ENCODE results near the gene AFDN.
A peak's percentile ranks its signal among the peaks of the same experiment; 100 is the strongest.

Gene AFDN, protein sequence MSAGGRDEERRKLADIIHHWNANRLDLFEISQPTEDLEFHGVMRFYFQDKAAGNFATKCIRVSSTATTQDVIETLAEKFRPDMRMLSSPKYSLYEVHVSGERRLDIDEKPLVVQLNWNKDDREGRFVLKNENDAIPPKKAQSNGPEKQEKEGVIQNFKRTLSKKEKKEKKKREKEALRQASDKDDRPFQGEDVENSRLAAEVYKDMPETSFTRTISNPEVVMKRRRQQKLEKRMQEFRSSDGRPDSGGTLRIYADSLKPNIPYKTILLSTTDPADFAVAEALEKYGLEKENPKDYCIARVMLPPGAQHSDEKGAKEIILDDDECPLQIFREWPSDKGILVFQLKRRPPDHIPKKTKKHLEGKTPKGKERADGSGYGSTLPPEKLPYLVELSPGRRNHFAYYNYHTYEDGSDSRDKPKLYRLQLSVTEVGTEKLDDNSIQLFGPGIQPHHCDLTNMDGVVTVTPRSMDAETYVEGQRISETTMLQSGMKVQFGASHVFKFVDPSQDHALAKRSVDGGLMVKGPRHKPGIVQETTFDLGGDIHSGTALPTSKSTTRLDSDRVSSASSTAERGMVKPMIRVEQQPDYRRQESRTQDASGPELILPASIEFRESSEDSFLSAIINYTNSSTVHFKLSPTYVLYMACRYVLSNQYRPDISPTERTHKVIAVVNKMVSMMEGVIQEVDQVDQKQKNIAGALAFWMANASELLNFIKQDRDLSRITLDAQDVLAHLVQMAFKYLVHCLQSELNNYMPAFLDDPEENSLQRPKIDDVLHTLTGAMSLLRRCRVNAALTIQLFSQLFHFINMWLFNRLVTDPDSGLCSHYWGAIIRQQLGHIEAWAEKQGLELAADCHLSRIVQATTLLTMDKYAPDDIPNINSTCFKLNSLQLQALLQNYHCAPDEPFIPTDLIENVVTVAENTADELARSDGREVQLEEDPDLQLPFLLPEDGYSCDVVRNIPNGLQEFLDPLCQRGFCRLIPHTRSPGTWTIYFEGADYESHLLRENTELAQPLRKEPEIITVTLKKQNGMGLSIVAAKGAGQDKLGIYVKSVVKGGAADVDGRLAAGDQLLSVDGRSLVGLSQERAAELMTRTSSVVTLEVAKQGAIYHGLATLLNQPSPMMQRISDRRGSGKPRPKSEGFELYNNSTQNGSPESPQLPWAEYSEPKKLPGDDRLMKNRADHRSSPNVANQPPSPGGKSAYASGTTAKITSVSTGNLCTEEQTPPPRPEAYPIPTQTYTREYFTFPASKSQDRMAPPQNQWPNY (N-terminal part only)

GRCh38 chr6:167826896-167827582 lies at the start of gene AFDN:
Gene AFDN (plus strand): TSS chr6:167826911. CDS start chr6:167827133, 222 bp downstream.
- Mint-ChIP-seq H3K36me3 (peaks cover 4% of the 10 kb centered on the region), H3K4me3 (peak within 1 kb of the TSS; percentile 79), H3K27ac (peak within 1 kb of the TSS; percentile 75), H3K9me3 (no peaks in the 10 kb centered on the region), H3K27me3 (peaks cover 54% of the 10 kb centered on the region), H3K4me1 (peaks cover 52% of the 10 kb centered on the region)
- DNase-seq = peak; percentile 48
- CTCF ChIA-PET = no interaction called here

DNA sequence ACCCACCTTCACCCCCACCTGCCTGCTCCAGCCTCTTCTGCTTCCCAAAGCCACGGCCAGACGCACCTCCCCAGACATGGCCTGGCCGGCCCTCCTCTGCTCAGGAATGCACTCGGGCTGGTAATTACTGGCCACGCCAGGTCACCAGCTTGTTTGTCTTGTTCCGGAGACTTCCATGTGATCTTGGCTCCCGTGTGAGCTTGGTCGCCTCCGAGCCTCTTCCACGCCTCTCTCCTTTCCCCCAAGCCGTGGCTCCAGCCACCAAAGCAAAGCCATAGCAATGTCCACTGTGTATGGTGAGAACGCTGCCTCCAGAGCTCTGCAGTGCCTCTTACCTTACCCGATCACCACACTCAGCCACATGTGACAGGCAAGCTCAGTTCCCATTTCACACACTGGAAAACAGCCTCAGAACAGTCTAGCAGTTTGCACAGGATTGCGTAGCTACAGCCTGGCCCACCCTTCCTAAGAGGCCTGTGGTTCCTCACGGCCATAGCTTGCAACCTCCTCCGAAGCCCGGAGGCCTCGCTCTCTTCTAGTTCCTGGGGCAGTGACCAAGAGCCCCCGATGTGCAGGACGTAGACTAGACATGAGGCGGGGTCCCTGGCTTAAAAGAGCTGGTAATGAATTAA lies 48.1 kb upstream of the AFDN start:
- DNase-seq = no peak
- Mint-ChIP-seq H3K4me3 (no peak overlapping the region), H3K27ac (no peak overlapping the region), H3K27me3 (peaks cover 29% of the 10 kb centered on the region), H3K36me3 (no peaks in the 10 kb centered on the region), H3K4me1 (no peaks in the 10 kb centered on the region), H3K9me3 (no peaks in the 10 kb centered on the region)
- CTCF ChIA-PET = no interaction called here

- H3K27me3 Mint-ChIP-seq = peaks cover 29% of the 10 kb centered on the region
- H3K4me3 Mint-ChIP-seq = no peak overlapping the region
- no peaks in the 10 kb centered on the region for H3K4me1 Mint-ChIP-seq
- CTCF ChIA-PET = no interaction called here
- no peaks in the 10 kb centered on the region for H3K36me3 Mint-ChIP-seq
- H3K9me3 Mint-ChIP-seq = no peaks in the 10 kb centered on the region
- no peak overlapping the region for H3K27ac Mint-ChIP-seq
- DNase-seq = no peak
Observed at GRCh38 chr6:167779129-167779992, 47.4 kb upstream of the AFDN start.

- DNase-seq = no peak
- H3K27ac Mint-ChIP-seq = no peak overlapping the region
- no peak overlapping the region for H3K4me3 Mint-ChIP-seq
- no peaks in the 10 kb centered on the region for H3K36me3 Mint-ChIP-seq
- no peaks in the 10 kb centered on the region for H3K9me3 Mint-ChIP-seq
- no peaks in the 10 kb centered on the region for H3K4me1 Mint-ChIP-seq
- CTCF ChIA-PET = no interaction called here
- peaks cover 32% of the 10 kb centered on the region for H3K27me3 Mint-ChIP-seq
Observed at GRCh38 chr6:167779993-167780655, 46.6 kb upstream of the AFDN start.

- Mint-ChIP-seq H3K27me3 (peaks cover 28% of the 10 kb centered on the region), H3K4me3 (no peak overlapping the region), H3K4me1 (no peaks in the 10 kb centered on the region), H3K9me3 (no peaks in the 10 kb centered on the region), H3K27ac (no peak overlapping the region), H3K36me3 (no peaks in the 10 kb centered on the region)
- CTCF ChIA-PET = no interaction called here
- DNase-seq = no peak
Observed at GRCh38 chr6:167781066-167781767, 45.5 kb upstream of the AFDN start.

DNA sequence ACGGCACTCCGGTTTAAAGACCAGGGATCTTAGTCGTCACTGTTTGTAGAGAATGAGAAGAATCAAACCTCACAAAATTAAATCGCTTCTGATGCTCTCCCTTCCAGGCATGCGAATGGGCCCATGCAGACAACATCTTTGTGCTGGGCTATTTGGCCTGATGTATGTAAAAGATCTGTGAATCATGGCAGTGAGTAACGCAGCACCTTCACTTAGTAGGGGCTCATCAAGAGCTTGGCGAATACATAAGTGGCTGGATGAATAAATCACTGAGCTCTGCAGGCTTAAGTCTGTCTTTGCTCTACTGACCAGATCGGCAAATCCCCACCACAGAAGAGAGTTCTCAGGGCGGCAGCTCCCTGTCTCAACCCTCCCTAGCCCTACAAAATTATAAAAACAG lies 44.8 kb upstream of the AFDN start:
- no peaks in the 10 kb centered on the region for H3K9me3 Mint-ChIP-seq
- DNase-seq = no peak
- no peaks in the 10 kb centered on the region for H3K4me1 Mint-ChIP-seq
- no peak overlapping the region for H3K27ac Mint-ChIP-seq
- peaks cover 24% of the 10 kb centered on the region for H3K27me3 Mint-ChIP-seq
- CTCF ChIA-PET = no interaction called here
- H3K36me3 Mint-ChIP-seq = no peaks in the 10 kb centered on the region
- no peak overlapping the region for H3K4me3 Mint-ChIP-seq

DNA sequence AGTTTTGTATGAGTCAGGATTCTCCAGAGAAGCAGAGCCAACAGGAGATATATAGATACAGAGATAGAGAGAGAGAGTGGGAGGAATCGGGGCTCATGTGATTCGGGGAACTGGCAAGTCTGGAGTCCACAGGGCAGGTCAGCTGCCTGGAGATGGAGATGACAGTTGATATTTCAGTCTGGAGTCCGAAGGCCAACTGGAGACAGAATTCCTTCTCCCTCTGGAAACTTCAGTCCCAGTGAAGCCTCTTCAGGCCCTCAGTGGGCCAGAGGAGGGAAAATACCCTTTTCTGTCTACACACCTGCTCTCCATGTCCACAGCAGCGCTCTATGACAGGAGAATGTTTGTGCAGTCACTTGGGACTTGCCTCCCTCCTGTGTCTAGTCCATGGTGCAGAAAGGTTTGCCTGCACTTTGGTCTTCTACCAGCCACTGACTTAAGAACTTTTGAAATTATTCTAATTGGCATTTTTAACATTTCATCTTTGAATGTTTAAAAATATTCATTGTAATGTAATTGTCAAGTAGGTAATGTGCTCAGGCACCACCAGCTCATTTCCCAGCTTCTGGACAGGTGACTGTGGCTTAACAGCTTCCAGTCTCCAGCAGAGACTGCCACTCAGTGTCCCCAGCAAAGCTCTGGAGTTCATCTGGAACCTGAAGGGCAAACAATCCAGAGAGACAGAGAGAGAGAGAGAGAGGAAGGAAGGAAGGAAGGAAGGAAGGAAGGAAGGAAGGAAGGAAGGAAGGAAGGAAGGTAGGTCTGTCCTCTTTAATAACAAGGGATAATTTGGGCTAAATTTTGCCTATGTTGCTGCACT lies 43.8 kb upstream of the AFDN start:
- no peak overlapping the region for H3K4me3 Mint-ChIP-seq
- no peaks in the 10 kb centered on the region for H3K9me3 Mint-ChIP-seq
- no peaks in the 10 kb centered on the region for H3K36me3 Mint-ChIP-seq
- CTCF ChIA-PET = no interaction called here
- no peaks in the 10 kb centered on the region for H3K4me1 Mint-ChIP-seq
- H3K27ac Mint-ChIP-seq = no peak overlapping the region
- DNase-seq = no peak
- peaks cover 21% of the 10 kb centered on the region for H3K27me3 Mint-ChIP-seq

DNA sequence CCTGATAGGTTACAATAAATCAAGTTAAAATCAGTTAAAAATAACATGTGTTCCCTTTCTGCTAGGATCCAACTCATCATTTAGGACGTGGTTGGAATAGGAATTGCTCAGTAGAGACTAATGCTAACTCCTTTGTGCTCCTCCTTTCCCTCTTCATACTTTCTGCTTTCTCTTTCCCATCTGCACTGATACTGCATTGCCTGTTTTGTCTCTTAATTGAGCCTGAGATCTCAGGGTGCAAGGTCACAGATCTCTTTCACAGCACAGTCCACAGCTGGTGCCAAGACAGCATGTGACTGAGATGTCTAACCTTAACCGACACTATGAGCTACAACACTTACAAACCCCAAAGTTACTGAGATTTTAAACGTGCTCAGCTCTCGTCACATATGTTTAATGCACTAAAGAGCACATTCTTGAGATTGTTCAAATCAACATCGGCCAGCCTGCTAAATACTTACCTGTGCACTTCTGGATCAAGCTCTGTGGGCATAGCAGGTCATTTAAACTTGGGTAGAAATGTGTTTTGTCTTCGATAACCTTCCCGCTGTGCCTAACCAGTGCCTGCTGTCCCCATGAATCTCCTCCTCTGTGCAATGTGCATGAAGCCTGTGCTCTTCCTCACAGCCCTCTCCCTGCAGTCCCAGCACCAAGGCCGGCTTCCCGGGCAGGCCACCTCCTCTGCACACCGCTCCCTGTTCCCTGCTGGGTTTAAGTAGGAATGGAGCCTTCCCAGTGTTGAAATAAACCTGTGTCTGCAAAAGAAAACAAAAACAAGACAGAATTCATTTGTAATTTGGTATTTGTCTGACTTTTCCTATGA lies 39.6 kb upstream of the AFDN start:
- H3K36me3 Mint-ChIP-seq = no peaks in the 10 kb centered on the region
- peaks cover 21% of the 10 kb centered on the region for H3K27me3 Mint-ChIP-seq
- CTCF ChIA-PET = no interaction called here
- no peak overlapping the region for H3K4me3 Mint-ChIP-seq
- no peaks in the 10 kb centered on the region for H3K4me1 Mint-ChIP-seq
- no peaks in the 10 kb centered on the region for H3K9me3 Mint-ChIP-seq
- no peak for DNase-seq
- no peak overlapping the region for H3K27ac Mint-ChIP-seq

GRCh38 chr6:167787896-167788562 lies 38.7 kb upstream of the AFDN start:
- Mint-ChIP-seq H3K36me3 (no peaks in the 10 kb centered on the region), H3K4me1 (no peaks in the 10 kb centered on the region), H3K27me3 (peaks cover 20% of the 10 kb centered on the region), H3K9me3 (no peaks in the 10 kb centered on the region), H3K27ac (no peak overlapping the region), H3K4me3 (no peak overlapping the region)
- CTCF ChIA-PET = no interaction called here
- DNase-seq = no peak

GRCh38 chr6:167788563-167788903 lies 38.2 kb upstream of the AFDN start:
- no peaks in the 10 kb centered on the region for H3K36me3 Mint-ChIP-seq
- H3K9me3 Mint-ChIP-seq = no peaks in the 10 kb centered on the region
- H3K27ac Mint-ChIP-seq = no peak overlapping the region
- H3K4me3 Mint-ChIP-seq = no peak overlapping the region
- no peak for DNase-seq
- H3K4me1 Mint-ChIP-seq = no peaks in the 10 kb centered on the region
- CTCF ChIA-PET = no interaction called here
- H3K27me3 Mint-ChIP-seq = peaks cover 20% of the 10 kb centered on the region

Data from activated naive CD4-positive, alpha-beta T cell treated with anti-CD3 and anti-CD28 coated beads, Interleukin-2, amount 10 ng/mL, durations not matched to agents 7 days and 5 days (primary cell).